Esophagus muscularis mucosa (tissue), 3 donors: ENCODE data around the gene ZC2HC1B.

Source experiments
- POLR2A ChIP-seq: fragments of 450-650 bp; IDR thresholded peaks from one replicate; pipeline ENCODE4 v1.6.1; 2017; ENCODE audit warnings: antibody characterized with exemption, moderate library complexity, mild to moderate bottlenecking, low read depth
- TF ChIP-seq, protein P1 (sequence below), 3 experiments: fragments of 200-600 bp in 2 of 3; fragments of 450-650 bp in 1 of 3; sonication (generic) in 2 of 3; IDR thresholded peaks; one replicate each; pipeline ENCODE4 v1.5.1; 2017 to 2019; ENCODE audit warnings: antibody characterized with exemption in 3 of 3, mild to moderate bottlenecking in 2 of 3, moderate library complexity in 1 of 3

DNA sequence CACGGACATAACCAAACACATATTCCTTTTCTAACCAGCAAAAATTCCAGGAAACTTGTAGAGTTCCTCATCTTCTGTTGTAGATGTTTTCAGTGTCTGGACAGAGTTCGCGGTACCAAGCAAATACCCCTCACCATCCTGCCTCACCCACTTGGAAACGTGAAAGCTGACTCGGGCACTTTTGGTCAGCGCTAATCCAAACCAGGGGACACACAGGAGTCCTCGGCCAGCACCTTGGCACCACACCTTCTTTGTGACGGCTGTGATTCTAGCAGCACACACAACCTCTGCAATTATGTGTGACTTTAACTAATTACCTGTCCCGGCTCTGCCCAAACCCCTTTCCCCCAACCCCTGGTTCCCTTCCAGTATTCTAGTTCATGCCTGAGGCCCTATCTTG lies 85.7 kb downstream of the ZC2HC1B start:
- TF ChIP-seq, protein P1, sequence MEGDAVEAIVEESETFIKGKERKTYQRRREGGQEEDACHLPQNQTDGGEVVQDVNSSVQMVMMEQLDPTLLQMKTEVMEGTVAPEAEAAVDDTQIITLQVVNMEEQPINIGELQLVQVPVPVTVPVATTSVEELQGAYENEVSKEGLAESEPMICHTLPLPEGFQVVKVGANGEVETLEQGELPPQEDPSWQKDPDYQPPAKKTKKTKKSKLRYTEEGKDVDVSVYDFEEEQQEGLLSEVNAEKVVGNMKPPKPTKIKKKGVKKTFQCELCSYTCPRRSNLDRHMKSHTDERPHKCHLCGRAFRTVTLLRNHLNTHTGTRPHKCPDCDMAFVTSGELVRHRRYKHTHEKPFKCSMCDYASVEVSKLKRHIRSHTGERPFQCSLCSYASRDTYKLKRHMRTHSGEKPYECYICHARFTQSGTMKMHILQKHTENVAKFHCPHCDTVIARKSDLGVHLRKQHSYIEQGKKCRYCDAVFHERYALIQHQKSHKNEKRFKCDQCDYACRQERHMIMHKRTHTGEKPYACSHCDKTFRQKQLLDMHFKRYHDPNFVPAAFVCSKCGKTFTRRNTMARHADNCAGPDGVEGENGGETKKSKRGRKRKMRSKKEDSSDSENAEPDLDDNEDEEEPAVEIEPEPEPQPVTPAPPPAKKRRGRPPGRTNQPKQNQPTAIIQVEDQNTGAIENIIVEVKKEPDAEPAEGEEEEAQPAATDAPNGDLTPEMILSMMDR (IDR thresholded peaks at IDR 0.05), result no peak
- TF ChIP-seq POLR2A, result no peak
